VCaP (cell line): ENCODE results near the gene TACR2.

ENCODE experiments used
- H3K27ac ChIP-seq: fragments of 450-650 bp; 2 replicates; pipeline ENCODE4 v1.5.1; 2017
- CTCF ChIP-seq: fragments of 450-650 bp; conservative IDR thresholded peaks from 2 replicates; pipeline ENCODE4 v1.5.1; 2017; ENCODE audit warnings: mild to moderate bottlenecking, moderate library complexity

TACR2 gene

GRCh38 chr10:69455006-69455763 lies 38.5 kb upstream of the TACR2 start:
- no peak for TF ChIP-seq CTCF
- no peak overlapping the region for H3K27ac ChIP-seq

GRCh38 chr10:69453795-69454194 lies 37.1 kb upstream of the TACR2 start:
- no peak for TF ChIP-seq CTCF
- peak overlapping the region; percentile 74 for H3K27ac ChIP-seq

GRCh38 chr10:69452676-69453415 lies 36.1 kb upstream of the TACR2 start:
- H3K27ac ChIP-seq, result peak overlapping the region; percentile 74
- no peak for TF ChIP-seq CTCF

- peak overlapping the region; percentile 74 for H3K27ac ChIP-seq
Measured at GRCh38 chr10:69451784-69452251, 35.1 kb upstream of the TACR2 start.

GRCh38 chr10:69451209-69451783 lies 34.6 kb upstream of the TACR2 start, which contains the start of gene TSPAN15:
TSS of gene TSPAN15 (plus strand) at chr10:69451465. CDS start at chr10:69451595, 130 bp downstream.
- peak within 1 kb of the TSS; percentile 74 for H3K27ac ChIP-seq
- TF ChIP-seq CTCF, result no peak

More at GRCh38 chr10:69451784-69452251, 35.1 kb upstream of the TACR2 start:
- no peak for TF ChIP-seq CTCF

- H3K27ac ChIP-seq, result peak overlapping the region; percentile 74
Measured at GRCh38 chr10:69450395-69450794, 33.7 kb upstream of the TACR2 start.

GRCh38 chr10:69449841-69450240 lies 33.1 kb upstream of the TACR2 start:
- H3K27ac ChIP-seq, result peak overlapping the region; percentile 74; the same call in 1 of the 2 replicates

More at GRCh38 chr10:69449841-69450240, 33.1 kb upstream of the TACR2 start:
- TF ChIP-seq CTCF, result peak; percentile 39
